ENCODE results near the gene LDAH.

Gene LDAH

GRCh38 chr2:20832606-20833005, 9.7 kb upstream of the LDAH start:
- no peak for DNase-seq (ENCODE audit: extremely low spot score)
- POLR2A ChIA-PET: interaction anchor here (1.8 kb wide), 1 partner anchor 10 kb away, joined by 9 read pairs; the partner anchor contains the start of gene LDAH
- CTCF ChIA-PET: no interaction called here
- TF ChIP-seq LEF1 (IDR thresholded peaks at IDR 0.05; ENCODE audit: borderline replicate concordance): no peak
- TF ChIP-seq ELF4 (IDR thresholded peaks at IDR 0.05): no peak
- TF ChIP-seq L3MBTL2 (conservative IDR thresholded peaks at IDR 0.05): no peak
- TF ChIP-seq FOXM1 (IDR thresholded peaks at IDR 0.05; ENCODE audit: borderline replicate concordance): no peak
- TF ChIP-seq SP1 (IDR thresholded peaks at IDR 0.05): no peak
- TF ChIP-seq TARDBP (IDR thresholded peaks at IDR 0.05): no peak
- TF ChIP-seq PKNOX1 (IDR thresholded peaks at IDR 0.05): no peak
- no peak for TF ChIP-seq NFRKB (IDR thresholded peaks at IDR 0.05)
- TF ChIP-seq ZNF384 (IDR thresholded peaks at IDR 0.05): no peak
- TF ChIP-seq HDGF (IDR thresholded peaks at IDR 0.05; ENCODE audit: borderline replicate concordance): no peak
- no peak for TF ChIP-seq SUZ12 (IDR thresholded peaks at IDR 0.05)
- TF ChIP-seq CTBP1 (IDR thresholded peaks at IDR 0.05; ENCODE audit: borderline replicate concordance): no peak
- TF ChIP-seq BHLHE40 (IDR thresholded peaks at IDR 0.05; ENCODE audit: borderline replicate concordance): no peak

- POLR2A ChIA-PET: no interaction called here
- no peak for DNase-seq (ENCODE audit: extremely low spot score)
- TF ChIP-seq PKNOX1 (IDR thresholded peaks at IDR 0.05) (no peak), TARDBP (IDR thresholded peaks at IDR 0.05) (no peak), ARNT (IDR thresholded peaks at IDR 0.05) (no peak), L3MBTL2 (conservative IDR thresholded peaks at IDR 0.05) (no peak), ZNF384 (IDR thresholded peaks at IDR 0.05) (no peak), BHLHE40 (IDR thresholded peaks at IDR 0.05; ENCODE audit: borderline replicate concordance) (no peak)
- CTCF ChIA-PET: interaction anchor here (0.7 kb wide), 1 partner anchor 71 kb away, joined by 3 read pairs; no protein-coding TSS in a partner anchor
Measured at GRCh38 chr2:20829861-20830260, 7.0 kb upstream of the LDAH start.

GRCh38 chr2:20823917-20824316, 1.0 kb upstream of the LDAH start:
- POLR2A ChIA-PET: interaction anchor here (1.5 to 1.8 kb wide), 2 partner anchors 9 to 160 kb away, joined by 4 to 5 read pairs; no protein-coding TSS in a partner anchor

GRCh38 chr2:20818820-20819219, 4.1 kb downstream of the LDAH start:
- ChIA-PET POLR2A (no interaction called here), CTCF (no interaction called here)
- DNase-seq (ENCODE audit: extremely low spot score): no peak
- no peak for TF ChIP-seq ZNF384 (IDR thresholded peaks at IDR 0.05)

More at GRCh38 chr2:20823917-20824316, 1.0 kb upstream of the LDAH start:
- DNase-seq (ENCODE audit: extremely low spot score): no peak
- CTCF ChIA-PET: no interaction called here
- no peak for TF ChIP-seq FOXM1 (IDR thresholded peaks at IDR 0.05; ENCODE audit: borderline replicate concordance)
- TF ChIP-seq FOXK2 (IDR thresholded peaks at IDR 0.05): no peak
- no peak for TF ChIP-seq TARDBP (IDR thresholded peaks at IDR 0.05)
- TF ChIP-seq CTBP1 (IDR thresholded peaks at IDR 0.05; ENCODE audit: borderline replicate concordance): no peak
- TF ChIP-seq LEF1 (IDR thresholded peaks at IDR 0.05; ENCODE audit: borderline replicate concordance): no peak
- TF ChIP-seq ARNT (IDR thresholded peaks at IDR 0.05): no peak
- TF ChIP-seq ZNF384 (IDR thresholded peaks at IDR 0.05): no peak

GRCh38 chr2:20815216-20815615, 7.7 kb downstream of the LDAH start:
- CTCF ChIA-PET: no interaction called here

GRCh38 chr2:20812779-20813178, 10.1 kb downstream of the LDAH start:
- POLR2A ChIA-PET: no interaction called here
- no peak for DNase-seq (ENCODE audit: extremely low spot score)
- TF ChIP-seq FOXK2 (IDR thresholded peaks at IDR 0.05) (no peak), HDGF (IDR thresholded peaks at IDR 0.05; ENCODE audit: borderline replicate concordance) (no peak), CTBP1 (IDR thresholded peaks at IDR 0.05; ENCODE audit: borderline replicate concordance) (no peak), SUZ12 (IDR thresholded peaks at IDR 0.05) (no peak), SP1 (IDR thresholded peaks at IDR 0.05) (no peak), LEF1 (IDR thresholded peaks at IDR 0.05; ENCODE audit: borderline replicate concordance) (no peak), NFRKB (IDR thresholded peaks at IDR 0.05) (no peak), PKNOX1 (IDR thresholded peaks at IDR 0.05) (no peak), FOXM1 (IDR thresholded peaks at IDR 0.05; ENCODE audit: borderline replicate concordance) (no peak), L3MBTL2 (conservative IDR thresholded peaks at IDR 0.05) (no peak)
- CTCF ChIA-PET: interaction anchor here (0.5 kb wide), 1 partner anchor 12 kb away, joined by 3 read pairs; no protein-coding TSS in a partner anchor

More at GRCh38 chr2:20815216-20815615, 7.7 kb downstream of the LDAH start:
- TF ChIP-seq FOXA1 (IDR thresholded peaks at IDR 0.05): no peak
- no peak for TF ChIP-seq HDGF (IDR thresholded peaks at IDR 0.05; ENCODE audit: borderline replicate concordance)
- TF ChIP-seq FOXK2 (IDR thresholded peaks at IDR 0.05): no peak
- no peak for TF ChIP-seq ELF4 (IDR thresholded peaks at IDR 0.05)
- no peak for TF ChIP-seq SUZ12 (IDR thresholded peaks at IDR 0.05)
- TF ChIP-seq BHLHE40 (IDR thresholded peaks at IDR 0.05; ENCODE audit: borderline replicate concordance): no peak
- no peak for TF ChIP-seq ZNF384 (IDR thresholded peaks at IDR 0.05)
- TF ChIP-seq ARNT (IDR thresholded peaks at IDR 0.05): no peak
- no peak for TF ChIP-seq NFRKB (IDR thresholded peaks at IDR 0.05)
- no peak for TF ChIP-seq SP1 (IDR thresholded peaks at IDR 0.05)
- TF ChIP-seq LEF1 (IDR thresholded peaks at IDR 0.05; ENCODE audit: borderline replicate concordance): no peak
- no peak for TF ChIP-seq TARDBP (IDR thresholded peaks at IDR 0.05)
- no peak for TF ChIP-seq L3MBTL2 (conservative IDR thresholded peaks at IDR 0.05)
- no peak for TF ChIP-seq CTBP1 (IDR thresholded peaks at IDR 0.05; ENCODE audit: borderline replicate concordance)
- TF ChIP-seq PKNOX1 (IDR thresholded peaks at IDR 0.05): no peak
- TF ChIP-seq FOXM1 (IDR thresholded peaks at IDR 0.05; ENCODE audit: borderline replicate concordance): no peak
- POLR2A ChIA-PET: interaction anchor here (2.1 kb wide), 1 partner anchor 8 kb away, joined by 5 read pairs; the partner anchor contains the start of gene LDAH
- no peak for DNase-seq (ENCODE audit: extremely low spot score)

All from HEK293T (cell line).